WTC11 (cell line): ENCODE results near the gene CGB7. TPM values are rescaled to one million over a fixed set of nuclear protein-coding genes. Genes with fewer than 3 reads are reported as not detected.
A peak's percentile ranks its signal among the peaks of the same experiment; 100 is the strongest.

ENCODE experiments used
- ATAC-seq: fragments of 200-7000 bp; cut with Tn5 transposase; 2 replicates; pipeline ENCODE4 v1.10.0; 2021; ENCODE audit warnings: mild to moderate bottlenecking, moderate library complexity
- CTCF ChIA-PET: fragments of 300-600 bp; sonication (Branson Sonifier 250); formaldehyde crosslinking; loops from one replicate; lab custom pipeline; 2021; ENCODE audit warnings: antibody characterized with exemption; lab: Charles Lee
- POLR2A ChIA-PET: fragments of 350-600 bp; sonication (Branson Sonifier 250); formaldehyde crosslinking; loops from one replicate; lab custom pipeline; 2021; ENCODE audit warnings: antibody characterized with exemption; lab: Charles Lee
- DNase-seq: peaks from one replicate; pipeline ENCODE4 v3.0.0; 2021; ENCODE audit warnings: low spot score
- H3K27ac Mint-ChIP-seq: 2 replicates; pipeline ENCODE4 v1.8.0; 2021; ENCODE audit warnings: mixed read lengths
- H3K27me3 Mint-ChIP-seq: 2 replicates; pipeline ENCODE4 v1.8.0; 2021; ENCODE audit warnings: low read depth, mild to moderate bottlenecking, moderate library complexity, mixed read lengths
- H3K36me3 Mint-ChIP-seq: 2 replicates; pipeline ENCODE4 v1.8.0; 2021; ENCODE audit warnings: mixed read lengths
- H3K4me1 Mint-ChIP-seq: 2 replicates; pipeline ENCODE4 v1.8.0; 2022; ENCODE audit warnings: mixed read lengths
- H3K4me3 Mint-ChIP-seq: 2 replicates; pipeline ENCODE4 v1.8.0; 2021; ENCODE audit warnings: mild to moderate bottlenecking, moderate library complexity, mixed read lengths
- H3K9me3 Mint-ChIP-seq: 2 replicates; pipeline ENCODE4 v1.8.0; 2021; ENCODE audit warnings: mixed read lengths
- CBFB ChIP-seq: sonication (generic); formaldehyde crosslinking; IDR thresholded peaks from 2 replicates; pipeline ENCODE4 v1.8.1; 2022; ENCODE audit warnings: mild to moderate bottlenecking, low read depth, missing genetic modification reagents
- ESRRA ChIP-seq: sonication (generic); formaldehyde crosslinking; IDR thresholded peaks from 2 replicates; pipeline ENCODE4 v1.8.1; 2022; ENCODE audit warnings: mild to moderate bottlenecking, missing genetic modification reagents, borderline replicate concordance
- FOXP1 ChIP-seq: sonication (generic); formaldehyde crosslinking; IDR thresholded peaks from 2 replicates; pipeline ENCODE4 v1.8.0; 2022; ENCODE audit warnings: missing genetic modification reagents, mild to moderate bottlenecking, moderate library complexity, borderline replicate concordance
- GRHL2 ChIP-seq: fragments of 250-450 bp; sonication (Bioruptor Pico); IDR thresholded peaks from 2 replicates; pipeline ENCODE4 v1.8.0; 2022; ENCODE audit warnings: mild to moderate bottlenecking, moderate library complexity; ENCODE audit not compliant: insufficient replicate concordance, severe bottlenecking
- JAZF1 ChIP-seq: fragments of 250-450 bp; sonication (Bioruptor Pico); IDR thresholded peaks from 2 replicates; pipeline ENCODE4 v1.9.0; 2021; ENCODE audit warnings: moderate library complexity, mild to moderate bottlenecking, inconsistent platforms
- NFYB ChIP-seq: sonication (generic); formaldehyde crosslinking; conservative IDR thresholded peaks from 2 replicates; pipeline ENCODE4 v1.8.0; 2022; ENCODE audit warnings: low read depth, missing genetic modification reagents
- SMAD4 ChIP-seq: sonication (generic); formaldehyde crosslinking; IDR thresholded peaks from 2 replicates; pipeline ENCODE4 v1.8.0; 2022; ENCODE audit warnings: mild to moderate bottlenecking, missing genetic modification reagents
- TCF7 ChIP-seq: sonication (generic); formaldehyde crosslinking; IDR thresholded peaks from 2 replicates; pipeline ENCODE4 v1.8.0; 2022; ENCODE audit warnings: mild to moderate bottlenecking, low read depth, missing genetic modification reagents, moderate library complexity
- ZNF219 ChIP-seq: sonication (generic); formaldehyde crosslinking; IDR thresholded peaks from 2 replicates; pipeline ENCODE4 v1.8.0; 2023; ENCODE audit warnings: missing genetic modification reagents, mild to moderate bottlenecking, borderline replicate concordance
- ZNF532 ChIP-seq: fragments of 250-450 bp; sonication (Bioruptor Pico); IDR thresholded peaks from 2 replicates; pipeline ENCODE4 v1.9.0; 2021; ENCODE audit warnings: mild to moderate bottlenecking, borderline replicate concordance
- total RNA-seq: library from RNA; stranded (reverse); gene quantifications from 3 replicates; pipeline ENCODE4 v1.2.3, GENCODE V29; 2021
- TF ChIP-seq, protein P1 (sequence below): fragments of 250-450 bp; sonication (Bioruptor Pico); conservative IDR thresholded peaks from 2 replicates; pipeline ENCODE4 v1.9.0; 2021; ENCODE audit warnings: mild to moderate bottlenecking
- TF ChIP-seq, protein P2 (sequence below): sonication (generic); formaldehyde crosslinking; IDR thresholded peaks from 2 replicates; pipeline ENCODE4 v1.8.0; 2023; ENCODE audit warnings: mild to moderate bottlenecking, missing genetic modification reagents
- TF ChIP-seq, protein P3 (sequence below): sonication (generic); formaldehyde crosslinking; IDR thresholded peaks from 2 replicates; pipeline ENCODE4 v1.8.1; 2023; ENCODE audit warnings: mild to moderate bottlenecking, missing genetic modification reagents, moderate library complexity

CGB7 gene
- total RNA-seq, 1 experiment from 2014 or later, result 1.6 TPM

GRCh38 chr19:49103331-49104085 lies 46.0 kb upstream of the CGB7 start:
- Mint-ChIP-seq H3K27me3 (no peaks in the 10 kb centered on the region), H3K36me3 (peaks cover 58% of the 10 kb centered on the region), H3K4me3 (no peak overlapping the region), H3K27ac (no peak overlapping the region), H3K9me3 (no peaks in the 10 kb centered on the region), H3K4me1 (peaks cover 18% of the 10 kb centered on the region)
- POLR2A ChIA-PET, result no interaction called here
- TF ChIP-seq FOXP1 (CRISPR knock-in tag) (no peak), ESRRA (no peak), ZNF532 (CRISPR knock-in tag) (no peak)
- TF ChIP-seq, protein P1, sequence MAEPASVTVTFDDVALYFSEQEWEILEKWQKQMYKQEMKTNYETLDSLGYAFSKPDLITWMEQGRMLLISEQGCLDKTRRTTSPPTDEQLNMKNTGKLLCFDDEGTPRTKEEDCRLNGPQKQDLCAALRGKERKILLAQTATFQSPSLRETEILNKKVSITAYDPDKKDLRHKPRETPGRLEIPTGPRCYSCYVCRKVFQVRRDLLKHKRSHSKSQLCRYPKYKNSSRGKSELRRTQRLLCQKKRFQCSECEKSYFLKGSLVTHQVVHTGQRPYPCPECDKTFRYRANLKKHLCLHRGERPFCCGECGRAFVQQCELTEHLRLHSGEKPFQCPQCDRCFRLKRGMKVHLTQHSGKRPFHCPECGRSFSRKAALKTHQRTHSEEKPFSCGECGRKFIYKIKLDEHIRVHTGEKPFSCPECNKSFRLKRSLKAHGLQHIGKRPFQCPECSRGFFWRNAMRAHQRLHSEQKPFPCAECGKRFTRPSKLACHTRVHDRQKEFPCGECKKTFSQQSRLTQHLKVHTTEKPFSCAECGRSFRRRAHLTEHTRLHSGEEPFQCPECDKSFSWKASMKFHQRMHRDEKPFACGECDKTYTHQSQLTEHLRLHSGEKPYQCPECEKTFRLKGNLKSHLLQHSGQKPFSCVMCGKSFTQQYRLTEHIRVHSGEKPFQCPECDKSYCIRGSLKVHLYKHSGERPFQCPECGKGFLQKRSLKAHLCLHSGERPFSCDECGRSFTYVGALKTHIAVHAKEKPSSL, result no peak
- DNase-seq (no peak), ATAC-seq (no peak)
- CTCF ChIA-PET, result no interaction called here

DNA sequence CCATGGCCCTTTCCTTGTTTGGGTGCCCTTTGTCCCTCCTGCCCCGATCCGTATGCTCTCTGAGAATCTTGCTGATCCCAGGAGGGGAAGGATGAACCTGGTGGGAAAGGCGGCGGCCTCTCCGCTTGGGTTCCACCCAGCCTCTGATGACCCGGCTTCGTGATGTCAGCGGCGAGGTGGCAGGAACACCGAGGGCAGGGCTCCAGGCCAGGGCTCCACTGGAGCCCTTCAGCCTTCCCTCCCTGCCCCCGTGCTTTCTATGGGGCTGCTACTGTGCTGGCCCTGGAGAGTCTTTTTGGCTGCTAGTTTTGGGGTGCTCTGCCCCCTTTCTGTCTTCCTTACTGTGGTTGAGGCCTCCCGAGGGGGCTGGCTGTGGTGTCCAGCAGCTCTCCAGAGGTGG lies 44.8 kb upstream of the CGB7 start:
- no peak overlapping the region for H3K27ac Mint-ChIP-seq
- peaks cover 60% of the 10 kb centered on the region for H3K36me3 Mint-ChIP-seq
- CTCF ChIA-PET, result no interaction called here

DNA sequence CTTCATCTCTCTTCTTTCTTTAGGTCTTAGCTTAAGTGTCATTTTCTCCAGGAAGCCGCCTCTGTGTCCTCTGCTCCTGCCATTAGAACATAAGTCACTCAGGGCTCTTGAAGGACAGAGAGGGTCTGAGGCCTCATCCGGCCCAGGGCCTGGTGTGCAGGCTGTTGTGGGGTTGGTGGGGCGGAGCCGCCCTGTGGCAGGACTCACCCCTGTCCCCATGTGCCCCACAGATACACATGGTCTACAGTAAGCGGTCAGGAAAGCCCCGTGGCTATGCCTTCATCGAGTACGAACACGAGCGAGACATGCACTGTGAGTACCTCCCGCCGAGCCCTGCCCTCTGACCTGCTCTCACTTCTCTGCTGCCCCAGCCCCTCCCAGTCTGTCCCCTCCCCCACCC lies 43.6 kb upstream of the CGB7 start:
- TF ChIP-seq, protein P2, sequence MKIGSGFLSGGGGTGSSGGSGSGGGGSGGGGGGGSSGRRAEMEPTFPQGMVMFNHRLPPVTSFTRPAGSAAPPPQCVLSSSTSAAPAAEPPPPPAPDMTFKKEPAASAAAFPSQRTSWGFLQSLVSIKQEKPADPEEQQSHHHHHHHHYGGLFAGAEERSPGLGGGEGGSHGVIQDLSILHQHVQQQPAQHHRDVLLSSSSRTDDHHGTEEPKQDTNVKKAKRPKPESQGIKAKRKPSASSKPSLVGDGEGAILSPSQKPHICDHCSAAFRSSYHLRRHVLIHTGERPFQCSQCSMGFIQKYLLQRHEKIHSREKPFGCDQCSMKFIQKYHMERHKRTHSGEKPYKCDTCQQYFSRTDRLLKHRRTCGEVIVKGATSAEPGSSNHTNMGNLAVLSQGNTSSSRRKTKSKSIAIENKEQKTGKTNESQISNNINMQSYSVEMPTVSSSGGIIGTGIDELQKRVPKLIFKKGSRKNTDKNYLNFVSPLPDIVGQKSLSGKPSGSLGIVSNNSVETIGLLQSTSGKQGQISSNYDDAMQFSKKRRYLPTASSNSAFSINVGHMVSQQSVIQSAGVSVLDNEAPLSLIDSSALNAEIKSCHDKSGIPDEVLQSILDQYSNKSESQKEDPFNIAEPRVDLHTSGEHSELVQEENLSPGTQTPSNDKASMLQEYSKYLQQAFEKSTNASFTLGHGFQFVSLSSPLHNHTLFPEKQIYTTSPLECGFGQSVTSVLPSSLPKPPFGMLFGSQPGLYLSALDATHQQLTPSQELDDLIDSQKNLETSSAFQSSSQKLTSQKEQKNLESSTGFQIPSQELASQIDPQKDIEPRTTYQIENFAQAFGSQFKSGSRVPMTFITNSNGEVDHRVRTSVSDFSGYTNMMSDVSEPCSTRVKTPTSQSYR, result no peak
- no peak for TF ChIP-seq GRHL2 (CRISPR knock-in tag)
- Mint-ChIP-seq H3K36me3 (peaks cover 51% of the 10 kb centered on the region), H3K27me3 (no peaks in the 10 kb centered on the region), H3K4me3 (no peak overlapping the region), H3K4me1 (peaks cover 13% of the 10 kb centered on the region), H3K27ac (0 out of 2 replicates have a peak overlapping the region, but pooled peaks have one; percentile 94), H3K9me3 (no peaks in the 10 kb centered on the region)
- ATAC-seq (no peak), DNase-seq (no peak)
- POLR2A ChIA-PET, result interaction anchor here (0.7 kb wide), 1 partner anchor 26 kb away, joined by 9 read pairs; no protein-coding TSS in a partner anchor
- CTCF ChIA-PET, result no interaction called here

More for the DNA sequence above, 44.8 kb upstream of the CGB7 start:
- H3K27me3 Mint-ChIP-seq, result no peaks in the 10 kb centered on the region
- peaks cover 18% of the 10 kb centered on the region for H3K4me1 Mint-ChIP-seq
- no peaks in the 10 kb centered on the region for H3K9me3 Mint-ChIP-seq
- TF ChIP-seq SMAD4 (CRISPR knock-in tag), result no peak
- TF ChIP-seq NFYB (CRISPR knock-in tag), result no peak
- TF ChIP-seq TCF7 (CRISPR knock-in tag), result no peak
- TF ChIP-seq JAZF1 (CRISPR knock-in tag), result no peak
- TF ChIP-seq ZNF219 (CRISPR knock-in tag), result no peak
- TF ChIP-seq, protein P3, sequence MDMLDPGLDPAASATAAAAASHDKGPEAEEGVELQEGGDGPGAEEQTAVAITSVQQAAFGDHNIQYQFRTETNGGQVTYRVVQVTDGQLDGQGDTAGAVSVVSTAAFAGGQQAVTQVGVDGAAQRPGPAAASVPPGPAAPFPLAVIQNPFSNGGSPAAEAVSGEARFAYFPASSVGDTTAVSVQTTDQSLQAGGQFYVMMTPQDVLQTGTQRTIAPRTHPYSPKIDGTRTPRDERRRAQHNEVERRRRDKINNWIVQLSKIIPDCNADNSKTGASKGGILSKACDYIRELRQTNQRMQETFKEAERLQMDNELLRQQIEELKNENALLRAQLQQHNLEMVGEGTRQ (CRISPR knock-in tag), result no peak
- no peak for TF ChIP-seq CBFB (CRISPR knock-in tag)
- TF ChIP-seq, protein P1, result no peak
- ATAC-seq (no peak), DNase-seq (no peak)
- no peak overlapping the region for H3K4me3 Mint-ChIP-seq
- POLR2A ChIA-PET, result interaction anchor here (1.1 kb wide), 1 partner anchor 12 kb away, joined by 3 read pairs; the partner anchor contains the start of gene LIN7B
